GM12891 (cell line): ENCODE results near the gene CNOT6L.
"Not testable (repeated sequence)": the region's sequence is repeated elsewhere in the genome, so short reads cannot be mapped to it uniquely, and the experiment has no call there.

Experiments
- DNase-seq: peaks from one replicate; pipeline ENCODE4 v3.0.0; 2011; ENCODE audit warnings: low spot score; ENCODE audit not compliant: insufficient read length
- FAIRE-seq: peaks from 2 replicates; lab custom pipeline; 2011; peaks lifted over from hg19 to GRCh38; lab: Jason Lieb, UNC
- PAX5 ChIP-seq: IDR thresholded peaks from 2 replicates; pipeline ENCODE4 v1.6.1; 2011; ENCODE audit warnings: low read length, moderate library complexity, mild to moderate bottlenecking; ENCODE audit not compliant: insufficient read depth, severe bottlenecking
- POLR2A ChIP-seq: IDR thresholded peaks from 2 replicates; pipeline ENCODE4 v1.6.1; 2011; ENCODE audit warnings: low read depth, low read length, control low read depth
- POLR2AphosphoS5 ChIP-seq: IDR thresholded peaks from 2 replicates; pipeline ENCODE4 v1.6.1; 2011; ENCODE audit warnings: low read depth, low read length, control low read depth
- POU2F2 ChIP-seq: IDR thresholded peaks from 2 replicates; pipeline ENCODE4 v1.6.1; 2011; ENCODE audit warnings: low read depth, mild to moderate bottlenecking, control low read depth, low read length, moderate library complexity
- SPI1 ChIP-seq: IDR thresholded peaks from 2 replicates; pipeline ENCODE4 v1.6.1; 2011; ENCODE audit warnings: low read depth, low read length, control low read depth
- TAF1 ChIP-seq: IDR thresholded peaks from 2 replicates; pipeline ENCODE4 v1.6.1; 2011; ENCODE audit warnings: low read depth, low read length, control low read depth

CNOT6L gene

DNA sequence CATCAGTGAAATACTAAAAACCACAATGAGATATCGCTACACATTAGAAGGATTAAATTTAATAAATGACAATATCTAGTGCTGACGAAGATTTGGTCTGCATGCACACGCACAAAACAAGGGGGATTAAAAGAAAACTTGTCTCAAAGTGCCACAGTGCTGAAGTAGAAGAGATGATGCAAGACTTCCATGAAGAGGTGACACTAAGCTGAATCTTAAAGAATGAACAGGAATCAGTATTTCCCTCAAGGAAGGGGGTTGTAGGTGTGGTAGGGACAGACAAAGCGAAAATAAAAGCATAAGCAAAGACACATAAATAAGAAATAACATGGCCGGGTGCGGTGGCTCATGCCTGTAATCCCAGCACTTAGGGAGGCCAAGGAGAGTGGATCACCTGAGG is 33.5 kb downstream of the CNOT6L start:
- TF ChIP-seq PAX5 (no peak), POLR2A (no peak), SPI1 (no peak), POLR2AphosphoS5 (no peak), TAF1 (no peak), POU2F2 (no peak)
- FAIRE-seq = no peak

DNA sequence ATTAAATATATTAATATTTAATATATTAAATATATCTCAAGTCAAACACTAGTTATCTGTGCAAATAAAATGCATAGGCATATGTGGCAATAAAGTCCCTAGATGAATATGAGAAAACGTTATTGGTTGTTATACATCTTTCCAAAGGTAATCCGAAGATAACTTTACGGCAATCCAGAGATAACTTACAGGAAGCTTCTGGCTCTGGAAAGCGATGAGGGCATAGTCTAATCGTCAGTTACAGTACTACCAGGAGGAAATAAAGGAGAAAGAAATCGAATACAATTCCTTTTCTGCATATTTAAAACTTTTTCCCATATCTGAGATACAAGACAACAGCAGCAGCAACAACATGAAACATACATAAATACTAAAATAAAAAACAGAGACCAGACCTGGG is 35.3 kb downstream of the CNOT6L start:
- no peak for TF ChIP-seq PAX5
- no peak for TF ChIP-seq POU2F2
- no peak for TF ChIP-seq POLR2A
- TF ChIP-seq SPI1 = no peak
- TF ChIP-seq POLR2AphosphoS5 = no peak
- no peak for TF ChIP-seq TAF1
- no peak for FAIRE-seq

More for the DNA sequence above, 33.5 kb downstream of the CNOT6L start:
- no peak for DNase-seq

DNA sequence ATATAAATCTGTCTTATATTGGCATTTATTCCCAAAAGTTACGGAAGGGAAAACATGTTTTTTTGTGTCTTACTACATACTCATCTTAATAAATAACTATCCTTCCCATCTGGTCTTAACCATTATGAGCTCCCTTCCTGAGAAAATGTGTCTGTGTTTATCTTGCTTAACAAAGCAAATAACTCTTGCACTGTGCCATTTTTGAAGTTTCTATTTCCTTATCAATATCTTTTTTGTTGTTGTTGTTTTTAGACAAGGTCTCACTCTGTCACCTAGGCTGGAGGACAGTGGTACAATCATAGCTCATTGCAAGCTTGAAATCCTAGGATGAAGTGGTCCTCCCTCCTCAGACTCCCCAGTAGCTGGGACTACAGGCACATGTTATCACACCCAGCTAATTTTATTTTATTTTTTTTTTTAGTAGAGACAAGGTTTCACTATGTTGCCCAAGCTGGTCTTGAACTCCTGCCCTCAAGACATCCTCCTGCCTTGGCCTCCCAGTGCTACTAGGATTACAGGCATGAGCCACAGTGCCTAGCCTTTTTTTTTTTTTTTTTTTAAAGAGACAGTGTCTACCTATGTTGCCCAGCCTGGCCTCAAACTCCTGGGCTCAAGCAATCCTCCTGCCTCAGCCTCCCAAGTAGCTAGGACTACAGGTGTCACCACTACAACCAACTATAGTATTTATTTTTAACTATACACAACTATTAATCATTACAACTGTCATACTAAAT is 36.9 kb downstream of the CNOT6L start:
- no peak for FAIRE-seq
- TF ChIP-seq SPI1 (no peak), PAX5 (no peak), POU2F2 (no peak), TAF1 (no peak), POLR2AphosphoS5 (no peak), POLR2A (no peak)

More for the DNA sequence above, 35.3 kb downstream of the CNOT6L start:
- DNase-seq = no peak

DNA sequence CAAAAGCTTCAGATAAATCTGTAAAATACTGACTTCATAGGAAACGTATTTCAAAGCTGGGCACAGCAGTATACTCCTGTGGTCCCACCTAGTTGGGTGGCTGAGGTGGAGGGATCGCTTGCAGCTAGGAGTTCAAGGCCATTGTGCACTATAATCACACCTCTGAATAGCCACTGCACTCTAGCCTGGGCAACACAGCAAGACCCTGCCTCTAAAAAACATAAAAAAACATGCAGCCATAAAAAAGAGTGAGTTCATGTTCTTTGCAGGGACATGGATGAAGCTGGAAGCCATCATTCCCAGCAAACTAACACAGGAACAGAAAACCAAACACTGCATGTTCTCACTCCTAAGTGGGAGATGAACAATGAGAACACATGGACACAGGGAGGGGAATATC is 38.4 kb downstream of the CNOT6L start:
- not testable (repeated sequence) for FAIRE-seq, DNase-seq

More for the DNA sequence above, 36.9 kb downstream of the CNOT6L start:
- no peak for DNase-seq

DNA sequence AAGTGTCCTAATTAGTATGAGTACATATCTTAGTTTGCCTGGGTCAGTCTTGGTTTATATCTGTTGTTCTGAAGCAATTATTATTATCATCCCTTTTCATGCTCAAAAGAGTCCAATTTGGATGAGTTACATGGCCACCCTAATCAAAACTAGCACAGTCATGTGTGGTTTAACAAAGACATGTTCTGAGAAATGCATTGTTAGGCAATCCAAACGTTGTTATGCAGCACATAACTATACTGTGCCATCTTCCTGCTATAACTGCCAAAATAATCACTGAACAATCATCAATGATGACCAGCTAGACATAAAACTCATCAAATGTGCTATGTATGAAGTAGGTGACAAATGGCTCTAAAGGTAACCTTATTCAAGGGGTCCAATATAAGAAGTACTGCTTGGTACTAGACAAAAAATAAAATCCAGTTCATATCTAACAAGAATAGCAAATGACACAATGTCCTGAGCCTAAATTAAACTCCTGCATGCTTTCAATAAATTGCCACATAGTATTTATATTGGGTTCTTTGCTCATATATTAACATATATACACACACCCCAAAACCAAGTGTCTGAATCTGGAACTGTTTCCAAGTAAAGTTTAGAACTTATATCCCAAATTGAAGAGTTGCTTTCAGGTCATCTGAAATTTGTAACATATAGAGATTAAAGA is 41.9 kb downstream of the CNOT6L start:
- no peak for TF ChIP-seq SPI1
- TF ChIP-seq POU2F2 = no peak
- TF ChIP-seq POLR2AphosphoS5 = no peak
- no peak for TF ChIP-seq TAF1
- no peak for TF ChIP-seq PAX5
- no peak for TF ChIP-seq POLR2A
- FAIRE-seq (no peak), DNase-seq (no peak)

DNA sequence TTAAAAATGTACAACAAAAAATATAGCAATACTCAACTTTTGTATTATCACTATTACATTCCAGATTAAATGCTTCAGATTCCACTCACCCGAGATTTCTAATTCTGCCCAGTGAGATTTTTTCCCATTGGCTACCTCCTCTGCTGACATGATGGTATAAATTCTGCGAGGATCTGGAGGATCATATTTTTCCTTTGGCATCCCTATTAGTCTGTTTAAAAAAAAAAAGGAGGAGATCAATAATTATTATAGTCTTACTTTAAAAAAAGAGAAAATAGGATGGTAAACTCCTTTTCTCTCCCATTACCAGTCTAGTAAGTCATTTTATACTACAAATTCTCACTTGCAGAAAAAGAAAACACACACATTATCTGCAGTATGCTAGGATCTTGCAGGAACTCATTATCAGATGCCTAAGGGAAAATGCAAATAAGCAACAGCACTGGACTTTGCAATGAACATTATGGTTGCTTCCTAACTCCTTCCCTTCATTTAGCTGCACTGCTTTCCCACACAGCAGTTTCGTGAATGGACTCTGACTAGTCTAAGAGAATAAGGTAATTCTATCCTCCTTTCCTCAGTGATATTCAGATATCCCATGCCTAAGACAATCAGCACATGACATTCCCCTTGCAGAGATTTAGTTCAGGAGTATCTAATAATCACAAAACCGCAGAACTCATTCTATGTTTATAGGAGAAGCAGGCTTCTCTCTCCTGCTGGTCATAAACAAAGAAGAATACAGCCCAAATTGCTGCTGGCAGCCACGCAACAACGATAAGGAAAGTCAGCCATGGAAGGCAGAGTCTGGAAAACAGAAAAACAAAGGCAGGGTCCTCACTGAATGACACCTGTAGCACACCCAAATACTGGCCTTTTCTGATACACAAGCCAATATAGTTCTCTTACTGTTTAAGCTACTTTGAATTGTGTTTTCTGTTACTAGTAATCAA is 42.7 kb downstream of the CNOT6L start:
- DNase-seq = no peak
- TF ChIP-seq SPI1 = no peak
- no peak for TF ChIP-seq POU2F2
- no peak for TF ChIP-seq POLR2A
- no peak for TF ChIP-seq POLR2AphosphoS5
- no peak for TF ChIP-seq PAX5
- TF ChIP-seq TAF1 = no peak
- FAIRE-seq = no peak

DNA sequence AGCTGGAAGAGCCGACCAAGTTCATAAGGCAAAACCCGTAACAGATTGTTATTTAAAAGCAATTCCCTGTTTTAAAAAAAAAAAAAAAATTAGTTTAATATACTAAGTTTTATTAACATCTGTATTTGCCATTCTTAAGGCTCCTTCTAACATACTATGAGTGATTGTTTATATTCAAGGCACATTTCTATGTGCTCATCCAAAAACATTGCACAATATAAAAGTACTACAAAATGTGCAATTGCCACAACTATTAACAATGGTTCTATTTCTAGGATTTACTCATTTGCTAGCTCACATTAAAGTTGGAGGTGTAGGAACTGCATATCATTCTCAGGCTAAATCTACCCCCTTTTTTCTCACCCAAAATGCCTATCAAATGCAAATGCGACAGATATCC is 46.1 kb downstream of the CNOT6L start:
- FAIRE-seq (no peak), DNase-seq (no peak)
- TF ChIP-seq POLR2AphosphoS5 = no peak
- no peak for TF ChIP-seq POU2F2
- TF ChIP-seq TAF1 = no peak
- no peak for TF ChIP-seq SPI1
- TF ChIP-seq POLR2A = no peak
- TF ChIP-seq PAX5 = no peak

DNA sequence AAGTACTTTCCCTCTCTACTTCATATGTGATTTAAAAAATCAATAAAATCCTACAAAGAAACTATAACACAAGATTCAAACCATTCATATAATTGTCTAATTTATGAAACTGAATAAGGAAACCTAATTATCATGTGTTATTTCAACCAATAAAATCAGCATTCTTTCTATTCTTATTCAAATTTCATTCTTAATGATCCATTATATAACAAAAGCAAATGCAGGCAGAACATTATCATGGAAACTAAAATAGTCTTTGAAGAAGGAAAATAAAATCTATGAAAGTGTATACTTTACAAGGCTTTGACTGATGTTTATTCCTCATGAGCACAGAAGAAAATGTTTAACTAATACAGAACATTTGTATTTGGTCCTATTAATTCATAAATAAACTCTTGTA is 47.6 kb downstream of the CNOT6L start:
- no peak for DNase-seq
- no peak for FAIRE-seq
- no peak for TF ChIP-seq POU2F2
- TF ChIP-seq POLR2AphosphoS5 = no peak
- no peak for TF ChIP-seq SPI1
- no peak for TF ChIP-seq TAF1
- TF ChIP-seq PAX5 = no peak
- TF ChIP-seq POLR2A = no peak

DNA sequence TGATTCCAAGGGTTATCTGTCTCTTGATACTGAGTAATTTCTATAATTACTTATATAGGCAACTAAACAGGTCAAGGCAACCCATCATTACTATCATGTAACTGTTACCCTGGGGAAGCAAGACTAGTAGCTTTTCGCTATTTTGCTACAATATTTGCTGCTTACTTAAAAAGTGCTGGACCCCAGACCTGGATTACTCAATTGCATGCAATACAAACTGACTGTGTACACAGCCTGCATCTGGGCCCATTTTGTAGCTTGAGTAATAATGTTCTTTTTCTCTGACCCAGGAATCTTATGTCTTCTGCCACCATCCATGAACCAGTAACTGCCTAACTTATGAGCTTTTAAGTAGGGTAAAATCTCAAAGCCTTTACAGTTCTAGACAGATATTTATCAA is 53.4 kb downstream of the CNOT6L start:
- TF ChIP-seq PAX5 (no peak), POLR2AphosphoS5 (no peak)
- no peak for FAIRE-seq
- DNase-seq = no peak
